Testis (tissue), 2 donors: ENCODE measurements around the gene PAWR.

Experiments
- POLR2A ChIP-seq: fragments of 450-650 bp; IDR thresholded peaks from one replicate; pipeline ENCODE4 v1.6.1; 2017; ENCODE audit warnings: antibody characterized with exemption, mild to moderate bottlenecking, moderate library complexity
- TF ChIP-seq, protein P1 (sequence below), 3 experiments: fragments of 450-650 bp in 2 of 3; fragments of 200-600 bp in 1 of 3; sonication (generic) in 1 of 3; IDR thresholded peaks; one replicate each; pipeline ENCODE4 v1.5.1; 2016 to 2019; ENCODE audit warnings: antibody characterized with exemption in 3 of 3, mild to moderate bottlenecking in 2 of 3, moderate library complexity in 1 of 3

GRCh38 chr12:79681008-79681590 is 9.7 kb downstream of the PAWR start:
- TF ChIP-seq, protein P1, sequence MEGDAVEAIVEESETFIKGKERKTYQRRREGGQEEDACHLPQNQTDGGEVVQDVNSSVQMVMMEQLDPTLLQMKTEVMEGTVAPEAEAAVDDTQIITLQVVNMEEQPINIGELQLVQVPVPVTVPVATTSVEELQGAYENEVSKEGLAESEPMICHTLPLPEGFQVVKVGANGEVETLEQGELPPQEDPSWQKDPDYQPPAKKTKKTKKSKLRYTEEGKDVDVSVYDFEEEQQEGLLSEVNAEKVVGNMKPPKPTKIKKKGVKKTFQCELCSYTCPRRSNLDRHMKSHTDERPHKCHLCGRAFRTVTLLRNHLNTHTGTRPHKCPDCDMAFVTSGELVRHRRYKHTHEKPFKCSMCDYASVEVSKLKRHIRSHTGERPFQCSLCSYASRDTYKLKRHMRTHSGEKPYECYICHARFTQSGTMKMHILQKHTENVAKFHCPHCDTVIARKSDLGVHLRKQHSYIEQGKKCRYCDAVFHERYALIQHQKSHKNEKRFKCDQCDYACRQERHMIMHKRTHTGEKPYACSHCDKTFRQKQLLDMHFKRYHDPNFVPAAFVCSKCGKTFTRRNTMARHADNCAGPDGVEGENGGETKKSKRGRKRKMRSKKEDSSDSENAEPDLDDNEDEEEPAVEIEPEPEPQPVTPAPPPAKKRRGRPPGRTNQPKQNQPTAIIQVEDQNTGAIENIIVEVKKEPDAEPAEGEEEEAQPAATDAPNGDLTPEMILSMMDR (IDR thresholded peaks at IDR 0.05): no peak
- TF ChIP-seq POLR2A: no peak
